Spinal cord (tissue), 10 donors: Measurements from ENCODE around the gene UACA. TPM values are rescaled to one million over a fixed set of nuclear protein-coding genes. Genes with fewer than 3 reads are reported as not detected.

Experiments used
- DNase-seq, 6 donors: peaks; one replicate each; pipeline versions ENCODE4 v3.0.0 to v3.0.0-alpha.2; 2013 to 2015; ENCODE audit warnings: low spot score in 6 of 6, low read depth in 4 of 6
- H3K27ac ChIP-seq: one replicate; pipeline ENCODE4 v1.5.1; 2013; ENCODE audit warnings: low read depth, low read length, control low read depth
- H3K27me3 ChIP-seq: one replicate; pipeline ENCODE4 v1.6.1; 2013; ENCODE audit warnings: low read length; ENCODE audit not compliant: control insufficient read depth, insufficient read depth
- H3K36me3 ChIP-seq: one replicate; pipeline ENCODE4 v1.6.1; 2013; ENCODE audit warnings: low read length; ENCODE audit not compliant: control insufficient read depth, insufficient read depth
- H3K4me1 ChIP-seq: one replicate; pipeline ENCODE4 v1.6.1; 2013; ENCODE audit warnings: low read length; ENCODE audit not compliant: control insufficient read depth, insufficient read depth
- H3K4me3 ChIP-seq: one replicate; pipeline ENCODE4 v1.5.1; 2013; ENCODE audit warnings: low read depth, low read length, control low read depth
- H3K9me3 ChIP-seq: one replicate; pipeline ENCODE4 v1.6.1; 2013; ENCODE audit warnings: low read length; ENCODE audit not compliant: control insufficient read depth, insufficient read depth
- WGBS: methylation state at CpG from one replicate; pipeline ENCODE4 v1.1.5; 2013; ENCODE audit warnings: missing lambda C conversion rate; ENCODE audit not compliant: insufficient coverage; 5-methylcytosine and 5-hydroxymethylcytosine counted together
- polyA plus RNA-seq, 2 donors: library from polyadenylated mRNA; unstranded; fragments of 120-200 nt; gene quantifications; one replicate each; pipeline ENCODE4 v1.2.1, GENCODE V29; 2013; ENCODE audit not compliant: insufficient read length in 2 of 2
- total RNA-seq, 2 donors: library from RNA; depleted of rRNA in 1 of 2; stranded (reverse); fragments of 120-200 nt in 1 of 2; fragments of >200 nt in 1 of 2; gene quantifications; one replicate each; pipeline versions ENCODE4 v1.2.3 to v1.2.4, GENCODE V29; 2013 to 2014
- donor health status: healthy.

UACA gene
- total and polyA plus RNA-seq, 4 donors: 50.8 to 188 (median 87.2) TPM

DNA sequence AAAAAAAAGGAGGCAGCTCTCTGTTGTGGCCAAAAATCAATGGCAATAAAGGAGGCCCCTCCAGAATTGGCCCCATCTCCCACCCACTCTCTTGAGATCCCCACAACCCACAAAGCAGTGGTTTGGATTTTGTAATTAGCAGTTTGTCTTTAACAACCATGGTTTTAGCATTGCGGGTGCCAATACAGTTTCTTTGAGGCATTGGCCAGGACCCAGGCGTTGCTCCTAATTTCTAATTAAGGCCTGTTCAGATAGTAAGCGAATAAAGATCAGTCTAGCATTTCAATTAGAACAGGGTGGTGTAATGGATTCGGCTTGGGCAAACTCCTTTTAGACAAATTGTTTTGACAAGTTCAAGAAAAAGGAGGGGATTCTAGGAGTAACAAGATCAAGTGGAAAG is 23.6 kb upstream of the UACA start:
- WGBS: 43% methylated on average over 3 of the region's 4 CpGs
- H3K27me3 ChIP-seq: no peaks in the 10 kb centered on the region

DNA sequence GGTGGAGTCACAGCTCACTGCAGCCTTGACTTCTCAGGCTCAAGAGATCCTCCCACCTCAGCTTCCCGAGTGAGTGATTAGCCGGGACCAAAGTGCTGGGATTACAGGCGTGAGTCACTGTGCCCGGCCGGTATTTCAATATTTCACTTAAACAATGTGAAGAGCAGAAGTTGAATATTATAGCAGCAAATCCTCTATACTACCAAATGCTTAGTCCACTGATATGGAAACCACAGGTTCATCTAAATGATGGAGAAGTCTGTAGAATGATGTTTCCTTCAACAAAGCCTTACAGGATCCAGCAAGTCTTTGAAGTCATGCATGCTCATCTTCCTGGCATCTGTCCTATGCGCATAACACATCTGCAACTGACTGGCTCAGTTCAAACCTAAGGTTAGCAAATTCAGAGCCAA is 20.3 kb upstream of the UACA start:
- Histone ChIP-seq H3K4me1 (no peaks in the 10 kb centered on the region), H3K36me3 (no peaks in the 10 kb centered on the region), H3K27me3 (no peaks in the 10 kb centered on the region), H3K27ac (no peak overlapping the region), H3K9me3 (no peaks in the 10 kb centered on the region), H3K4me3 (no peak overlapping the region)
- no peak for DNase-seq
- 66% methylated on average over 2 of the region's 6 CpGs for WGBS

More for the DNA sequence above, 23.6 kb upstream of the UACA start:
- H3K4me3 ChIP-seq: no peak overlapping the region
- H3K4me1 ChIP-seq: no peaks in the 10 kb centered on the region
- H3K9me3 ChIP-seq: no peaks in the 10 kb centered on the region
- no peak overlapping the region for H3K27ac ChIP-seq
- H3K36me3 ChIP-seq: no peaks in the 10 kb centered on the region
- DNase-seq: peak in 3 of 6 donors; percentile 12 to 85 (median 64)

DNA sequence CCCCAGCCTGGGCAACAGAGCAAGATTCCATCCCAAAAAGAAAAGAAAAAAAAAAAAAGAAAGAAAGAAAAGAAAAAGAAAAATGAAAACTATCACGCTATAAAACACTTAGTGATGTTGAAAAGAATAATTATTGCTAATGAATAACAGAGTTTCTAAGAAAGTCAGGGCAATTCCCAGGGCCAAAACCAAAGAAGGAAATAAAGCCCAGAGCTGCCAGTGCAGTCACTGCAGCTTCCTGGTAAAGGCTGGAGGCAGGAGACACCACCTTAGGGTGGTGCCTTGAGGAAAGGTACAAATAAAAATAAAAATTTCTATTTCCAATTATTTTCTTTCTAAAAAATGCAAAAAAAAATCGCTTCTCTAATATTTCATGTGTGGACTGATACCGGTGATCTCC is 19.7 kb upstream of the UACA start:
- DNase-seq: no peak
- H3K9me3 ChIP-seq: no peaks in the 10 kb centered on the region
- no peaks in the 10 kb centered on the region for H3K27me3 ChIP-seq
- WGBS: no CpG with 5 or more reads among the region's 3 CpGs
- H3K4me3 ChIP-seq: no peak overlapping the region
- no peak overlapping the region for H3K27ac ChIP-seq
- no peaks in the 10 kb centered on the region for H3K4me1 ChIP-seq
- H3K36me3 ChIP-seq: no peaks in the 10 kb centered on the region

DNA sequence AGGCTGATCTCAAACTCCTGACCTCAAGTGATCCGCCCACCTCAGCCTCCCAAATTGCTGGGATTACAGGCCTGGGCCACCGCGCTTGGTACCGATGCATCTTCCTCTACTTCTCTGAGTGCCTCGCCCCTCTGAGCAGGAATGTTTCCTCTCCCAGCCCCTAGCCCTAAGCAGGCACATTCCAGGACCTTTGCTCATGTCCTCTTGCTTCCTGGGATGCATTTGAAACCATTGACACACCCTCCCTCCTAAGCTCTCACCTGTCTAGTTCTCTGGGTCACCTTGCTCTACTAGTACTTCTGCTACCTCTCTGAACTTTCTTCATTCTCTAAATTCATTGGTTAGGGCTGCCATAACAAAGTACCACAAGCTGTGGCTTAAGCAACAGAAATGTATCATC is 17.9 kb upstream of the UACA start:
- Histone ChIP-seq H3K36me3 (no peaks in the 10 kb centered on the region), H3K27ac (no peak overlapping the region), H3K9me3 (no peaks in the 10 kb centered on the region), H3K4me3 (no peak overlapping the region), H3K27me3 (no peaks in the 10 kb centered on the region), H3K4me1 (no peaks in the 10 kb centered on the region)
- WGBS: 91% methylated on average over 5 of the region's 5 CpGs
- no peak for DNase-seq

DNA sequence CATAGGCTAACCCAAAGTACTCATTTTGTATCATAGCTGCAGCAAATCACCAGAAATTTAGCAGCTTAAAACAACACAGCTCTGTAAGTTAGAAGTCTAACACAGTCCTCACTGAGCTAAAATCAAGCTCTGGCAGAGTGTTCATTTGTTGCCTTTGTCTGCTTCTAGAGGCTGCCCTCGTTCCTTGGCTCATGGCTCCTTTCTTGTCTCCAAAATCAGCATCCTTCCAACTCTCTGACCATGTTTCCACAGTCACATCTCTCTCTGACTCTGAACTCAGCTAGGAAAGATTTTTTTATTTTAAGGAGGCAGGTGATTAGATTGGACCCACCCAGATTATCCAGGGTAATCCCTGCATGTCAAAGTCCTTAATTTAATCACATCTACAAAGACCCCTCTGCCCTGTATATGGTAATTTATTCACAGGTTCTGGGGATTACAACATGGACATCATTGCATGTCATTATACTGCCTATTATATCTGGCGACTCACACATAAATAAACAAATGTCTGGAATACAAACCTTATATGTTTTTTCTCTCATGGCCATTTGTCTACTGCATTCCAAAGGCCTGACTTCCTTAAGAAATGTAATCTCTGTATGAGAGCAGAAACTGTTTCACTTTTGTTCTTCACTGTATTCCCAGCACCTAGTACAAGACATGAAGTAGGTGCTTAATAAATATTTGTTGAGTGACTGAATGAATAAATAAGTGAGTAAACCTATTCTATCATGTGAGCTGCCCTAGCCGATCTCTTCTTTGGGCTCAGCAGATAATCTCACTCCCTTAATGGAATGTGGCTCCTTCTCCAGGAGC is 15.1 kb upstream of the UACA start:
- Histone ChIP-seq H3K4me1 (no peaks in the 10 kb centered on the region), H3K9me3 (no peaks in the 10 kb centered on the region), H3K36me3 (no peaks in the 10 kb centered on the region), H3K4me3 (no peak overlapping the region), H3K27ac (no peak overlapping the region), H3K27me3 (no peaks in the 10 kb centered on the region)
- DNase-seq: peak in 1 of 6 donors; percentile 29
- WGBS: 40% methylated on average over 1 of the region's 3 CpGs

DNA sequence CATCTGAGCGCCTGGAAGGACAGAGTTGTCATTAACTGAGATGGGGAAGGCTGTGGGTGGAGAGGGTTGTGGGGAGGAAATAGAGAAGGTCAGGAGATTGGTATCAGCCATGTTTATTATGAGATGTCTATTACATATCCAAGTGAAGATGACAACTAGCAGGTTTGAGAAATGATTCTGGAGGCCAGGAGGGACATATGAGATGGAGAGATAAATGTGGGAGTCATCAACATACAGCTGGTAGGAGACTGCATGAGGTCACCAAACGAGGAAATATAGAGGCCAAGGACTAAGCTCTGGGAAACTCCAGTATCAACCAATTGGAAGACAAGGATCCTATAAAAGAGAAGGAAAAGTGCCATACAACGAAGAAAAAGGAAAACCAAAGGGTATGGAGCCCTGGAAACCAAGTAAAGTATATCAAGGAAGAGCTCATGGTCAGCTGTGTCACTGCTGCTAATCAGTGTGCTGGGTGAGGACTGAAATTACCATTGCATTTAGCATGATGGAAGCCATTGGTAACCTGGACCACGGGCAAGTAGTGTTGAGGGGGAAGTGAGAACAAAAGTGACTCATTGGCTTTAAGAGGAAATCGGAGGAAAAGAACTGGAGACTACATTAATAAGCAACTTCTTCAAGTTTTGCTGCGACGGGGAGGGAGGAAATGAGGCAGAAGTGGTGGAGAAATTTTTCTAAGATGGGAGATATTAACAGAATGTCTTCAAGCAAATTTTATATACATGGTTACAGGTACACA is 14.0 kb upstream of the UACA start:
- Histone ChIP-seq H3K27ac (no peak overlapping the region), H3K9me3 (no peaks in the 10 kb centered on the region), H3K4me3 (no peak overlapping the region), H3K4me1 (no peaks in the 10 kb centered on the region), H3K27me3 (no peaks in the 10 kb centered on the region), H3K36me3 (no peaks in the 10 kb centered on the region)
- DNase-seq: no peak
- WGBS: 92% methylated on average over 2 of the region's 7 CpGs

DNA sequence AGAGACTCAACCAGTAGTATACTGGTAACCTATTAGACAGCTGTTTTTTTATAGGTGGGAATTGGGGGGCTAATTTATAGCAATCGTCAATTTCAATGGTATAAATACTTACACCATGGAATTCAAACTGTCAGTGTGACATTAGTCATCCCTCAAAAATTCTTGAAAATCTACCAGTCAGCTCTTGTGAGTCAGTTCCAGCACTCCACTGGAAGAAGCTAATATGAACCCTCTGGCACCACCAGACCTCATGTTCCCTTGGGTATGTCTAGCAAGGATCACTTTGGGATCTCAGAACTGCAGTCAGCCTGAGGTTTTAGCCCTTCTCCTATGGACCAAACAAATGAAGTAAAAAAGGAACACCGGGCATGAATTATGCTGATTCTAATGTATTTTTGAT is 11.8 kb upstream of the UACA start:
- no peak overlapping the region for H3K4me3 ChIP-seq
- H3K27me3 ChIP-seq: no peaks in the 10 kb centered on the region
- no peaks in the 10 kb centered on the region for H3K36me3 ChIP-seq
- no peak for DNase-seq
- no peaks in the 10 kb centered on the region for H3K9me3 ChIP-seq
- no peaks in the 10 kb centered on the region for H3K4me1 ChIP-seq
- no peak overlapping the region for H3K27ac ChIP-seq
- WGBS: no CpG with 5 or more reads among the region's 2 CpGs

DNA sequence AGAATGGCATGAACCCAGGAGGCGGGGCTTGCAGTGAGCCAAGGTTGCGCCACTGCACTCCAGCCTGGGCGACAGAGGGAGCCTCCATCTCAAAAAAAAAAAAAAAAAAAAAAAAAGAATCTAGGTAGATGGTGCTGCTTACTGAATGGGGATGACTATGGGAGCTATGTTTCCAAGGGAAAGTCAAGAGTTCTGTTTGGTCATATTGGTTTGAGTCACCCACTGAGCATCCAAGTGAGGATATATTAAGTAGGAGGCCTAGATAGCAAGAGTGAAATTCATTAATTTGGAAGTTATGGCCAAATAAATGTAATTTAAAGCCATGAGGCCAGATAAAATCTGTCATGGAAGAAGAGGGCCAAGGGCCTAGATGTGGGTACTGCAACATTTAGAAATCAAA is 9.0 kb upstream of the UACA start:
- WGBS: no CpG with 5 or more reads among the region's 3 CpGs
- Histone ChIP-seq H3K27me3 (no peaks in the 10 kb centered on the region), H3K9me3 (no peaks in the 10 kb centered on the region), H3K36me3 (no peaks in the 10 kb centered on the region), H3K4me1 (no peaks in the 10 kb centered on the region), H3K27ac (no peak overlapping the region), H3K4me3 (no peak overlapping the region)
- no peak for DNase-seq

DNA sequence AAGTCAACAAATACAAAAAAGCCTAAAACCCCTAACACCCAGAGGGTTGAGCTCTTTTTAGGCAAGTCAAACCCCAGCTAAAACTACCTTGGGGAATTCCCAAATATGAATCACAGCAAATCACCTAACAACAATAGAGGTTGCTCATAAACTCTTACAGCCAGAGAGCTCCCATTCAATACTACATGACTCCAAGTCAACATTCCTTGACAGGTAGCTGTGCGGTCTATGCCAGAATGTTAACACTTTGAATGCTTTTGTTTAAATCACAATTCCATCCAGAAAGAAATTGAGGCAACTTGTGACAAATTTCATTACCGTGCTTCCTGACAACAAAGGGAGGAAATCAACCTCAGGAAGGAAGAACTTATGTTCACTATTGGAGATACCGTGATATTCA is 7.5 kb upstream of the UACA start:
- Histone ChIP-seq H3K27me3 (no peaks in the 10 kb centered on the region), H3K4me3 (no peak overlapping the region), H3K4me1 (no peaks in the 10 kb centered on the region), H3K9me3 (no peaks in the 10 kb centered on the region), H3K36me3 (no peaks in the 10 kb centered on the region), H3K27ac (no peak overlapping the region)
- no peak for DNase-seq
- 83% methylated on average over 1 of the region's 3 CpGs for WGBS
